Measurements from ENCODE around the gene LPP.

DNA sequence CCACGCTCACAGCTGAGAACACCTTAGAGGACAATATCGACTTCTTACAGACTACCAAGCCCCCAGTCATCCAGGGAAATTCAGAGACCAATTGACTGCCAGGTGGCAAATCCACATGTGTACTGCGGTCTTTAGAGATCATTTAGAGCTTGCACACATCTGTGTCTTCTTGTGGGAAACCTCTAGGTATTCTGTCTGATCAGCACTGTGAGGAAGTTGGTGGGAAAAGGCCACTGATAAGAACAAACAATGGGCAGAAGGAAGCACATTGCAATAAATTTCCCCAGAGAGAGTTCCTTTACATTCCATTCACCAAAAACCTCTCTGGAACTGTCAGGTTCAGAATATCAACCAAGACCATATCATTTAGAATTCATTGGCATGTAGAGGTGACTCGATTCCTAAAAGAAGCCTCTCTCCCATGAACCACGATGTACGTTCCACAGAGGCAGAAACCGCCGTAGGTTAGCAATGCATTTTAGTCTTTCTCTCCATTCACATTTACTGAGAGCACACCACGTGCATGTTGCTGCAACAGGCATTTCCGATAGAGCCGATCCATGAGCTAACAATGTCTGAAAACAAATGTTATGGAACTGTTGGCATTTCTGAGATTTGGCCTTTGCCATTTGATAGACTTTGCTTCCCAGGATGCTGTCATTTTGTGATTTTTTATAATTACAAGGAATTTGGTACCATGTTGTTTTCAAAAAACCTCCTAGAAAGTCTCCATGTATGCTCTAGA lies 730.5 kb downstream of the LPP start:
- TF ChIP-seq GATA2 (IDR thresholded peaks at IDR 0.05; ENCODE audit: low read depth, low read length) (no peak), GATA3 (IDR thresholded peaks at IDR 0.05; ENCODE audit: low read depth, low read length) (no peak)

Measured in SH-SY5Y (cell line).